IMR-90 (cell line): ENCODE measurements around the gene SLAMF8. TPM values are rescaled to one million over a fixed set of nuclear protein-coding genes. Genes with fewer than 3 reads are reported as not detected.

Experiments used
- ATAC-seq: fragments of 200-7000 bp; cut with Tn5 transposase; 2 replicates; pipeline ENCODE4 v1.9.1; 2020; ENCODE audit warnings: low read depth, mild to moderate bottlenecking, moderate library complexity
- BruUV-seq: library from RNA; stranded (reverse); fragments of 400-500 nt; replicated peaks from 2 replicates; lab custom pipeline; 2021; lab: Mats Ljungman, UMichigan
- CTCF ChIA-PET: fragments of 300-600 bp; formaldehyde crosslinking; extraction: SDS; loops from one replicate; lab custom pipeline; 2021; ENCODE audit warnings: antibody characterized with exemption; lab: Yijun Ruan, JAX
- POLR2A ChIA-PET: fragments of 300-600 bp; sonication (Branson Sonifier 250); formaldehyde crosslinking; loops from one replicate; lab custom pipeline; 2022; ENCODE audit warnings: antibody characterized with exemption; ENCODE audit not compliant: unreplicated experiment; lab: Charles Lee
- DNase-seq: peaks from one replicate; pipeline ENCODE4 v3.0.0; 2013
- H2AFZ ChIP-seq: replicated peaks from 2 replicates; pipeline ENCODE3; 2013; ENCODE audit warnings: low read length, mild to moderate bottlenecking; ENCODE audit not compliant: poor library complexity
- H2AK5ac ChIP-seq: 2 replicates; pipeline ENCODE4 v1.6.1; 2013; ENCODE audit warnings: low read depth, low read length, inconsistent platforms
- H2AK9ac ChIP-seq: replicated peaks from 2 replicates; pipeline ENCODE3; 2013; ENCODE audit warnings: mild to moderate bottlenecking, low read depth, low read length, moderate library complexity; ENCODE audit not compliant: poor library complexity
- H2BK120ac ChIP-seq: 2 replicates; pipeline ENCODE4 v1.6.1; 2013; ENCODE audit warnings: low read depth, low read length, inconsistent platforms
- H2BK15ac ChIP-seq: 3 replicates; pipeline ENCODE4 v1.6.1; 2013; ENCODE audit warnings: low read depth, low read length, inconsistent platforms
- H2BK20ac ChIP-seq: 2 replicates; pipeline ENCODE4 v1.6.1; 2013; ENCODE audit warnings: low read depth, mild to moderate bottlenecking, inconsistent platforms, low read length, moderate library complexity
- H2BK5ac ChIP-seq: 2 replicates; pipeline ENCODE4 v1.6.1; 2013; ENCODE audit warnings: mild to moderate bottlenecking, low read depth, low read length, inconsistent platforms; ENCODE audit not compliant: poor library complexity, severe bottlenecking
- H3K14ac ChIP-seq: replicated peaks from 2 replicates; pipeline ENCODE4 v1.6.1; 2013; ENCODE audit warnings: low read depth, low read length, inconsistent platforms
- H3K18ac ChIP-seq: 2 replicates; pipeline ENCODE4 v1.6.1; 2013; ENCODE audit warnings: low read depth, low read length, control low read depth
- H3K23ac ChIP-seq: 2 replicates; pipeline ENCODE4 v1.6.1; 2013; ENCODE audit warnings: low read depth, low read length, inconsistent platforms
- H3K27ac ChIP-seq: 2 replicates; pipeline ENCODE4 v1.5.1; 2013; ENCODE audit warnings: mild to moderate bottlenecking, control low read depth, low read length; ENCODE audit not compliant: insufficient read depth
- H3K27me3 ChIP-seq: 2 replicates; pipeline ENCODE4 v1.6.1; 2013; ENCODE audit warnings: low read length; ENCODE audit not compliant: control insufficient read depth, insufficient read depth
- H3K36me3 ChIP-seq: 2 replicates; pipeline ENCODE4 v1.6.1; 2013; ENCODE audit warnings: low read length, mixed read lengths; ENCODE audit not compliant: control insufficient read depth, insufficient read depth
- H3K4ac ChIP-seq: 2 replicates; pipeline ENCODE4 v1.6.1; 2013; ENCODE audit warnings: low read depth, low read length, inconsistent platforms
- H3K4me1 ChIP-seq: 2 replicates; pipeline ENCODE4 v1.6.1; 2013; ENCODE audit warnings: low read length, mixed read lengths; ENCODE audit not compliant: control insufficient read depth, insufficient read depth
- H3K4me2 ChIP-seq: 2 replicates; pipeline ENCODE4 v1.6.1; 2013; ENCODE audit warnings: low read depth, mild to moderate bottlenecking, control low read depth, low read length, moderate library complexity
- H3K4me3 ChIP-seq: 2 replicates; pipeline ENCODE4 v1.5.1; 2013; ENCODE audit warnings: low read depth, mild to moderate bottlenecking, control low read depth, low read length, moderate library complexity; ENCODE audit not compliant: insufficient read depth
- H3K56ac ChIP-seq: 2 replicates; pipeline ENCODE4 v1.6.1; 2013; ENCODE audit warnings: low read length, inconsistent platforms; ENCODE audit not compliant: insufficient read depth; ENCODE audit errors: extremely low read depth
- H3K79me1 ChIP-seq, 2 experiments: 2 replicates each; pipeline ENCODE4 v1.6.1; 2013; ENCODE audit warnings: low read length in 2 of 2, inconsistent platforms in 1 of 2, low read depth in 1 of 2
- H3K9ac ChIP-seq: 2 replicates; pipeline ENCODE4 v1.6.1; 2013; ENCODE audit warnings: low read depth, low read length, control low read depth
- H3K9me1 ChIP-seq: 2 replicates; pipeline ENCODE4 v1.6.1; 2013; ENCODE audit warnings: low read length, inconsistent platforms; ENCODE audit not compliant: insufficient read depth
- H3K9me3 ChIP-seq: 2 replicates; pipeline ENCODE4 v1.6.1; 2013; ENCODE audit warnings: low read length; ENCODE audit not compliant: control insufficient read depth, insufficient read depth
- H4K20me1 ChIP-seq: 2 replicates; pipeline ENCODE4 v1.6.1; 2013; ENCODE audit warnings: low read length, inconsistent platforms; ENCODE audit not compliant: insufficient read depth
- H4K5ac ChIP-seq: 2 replicates; pipeline ENCODE4 v1.6.1; 2013; ENCODE audit warnings: mild to moderate bottlenecking, low read depth, low read length, control low read depth
- H4K8ac ChIP-seq, 2 experiments: 2 replicates each; pipeline ENCODE4 v1.6.1; 2013; ENCODE audit warnings: low read depth in 2 of 2, low read length in 2 of 2, control low read depth in 1 of 2, inconsistent platforms in 1 of 2
- H4K91ac ChIP-seq: 2 replicates; pipeline ENCODE4 v1.6.1; 2013; ENCODE audit warnings: low read depth, low read length, inconsistent platforms; ENCODE audit not compliant: insufficient read depth
- BHLHE40 ChIP-seq: fragments of 150-350 bp; IDR thresholded peaks from 2 replicates; pipeline ENCODE4 v1.6.1; 2016; ENCODE audit warnings: mild to moderate bottlenecking, low read depth, low read length
- CEBPB ChIP-seq: IDR thresholded peaks from 2 replicates; pipeline ENCODE4 v1.6.1; 2012; ENCODE audit warnings: low read depth, low read length, improper control_type of control experiment
- CHD1 ChIP-seq: IDR thresholded peaks from 2 replicates; pipeline ENCODE4 v1.6.1; 2012; ENCODE audit warnings: low read depth, low read length, improper control_type of control experiment
- FOS ChIP-seq: fragments of 150-350 bp; IDR thresholded peaks from 2 replicates; pipeline ENCODE4 v1.6.1; 2016; ENCODE audit warnings: low read depth, low read length
- MAFK ChIP-seq: IDR thresholded peaks from 2 replicates; pipeline ENCODE4 v1.6.1; 2012; ENCODE audit warnings: low read depth, low read length, improper control_type of control experiment
- MAZ ChIP-seq: IDR thresholded peaks from 2 replicates; pipeline ENCODE4 v1.6.1; 2012; ENCODE audit warnings: low read depth, mild to moderate bottlenecking, low read length, improper control_type of control experiment, moderate library complexity, borderline replicate concordance
- MXI1 ChIP-seq: IDR thresholded peaks from 2 replicates; pipeline ENCODE4 v1.6.1; 2012; ENCODE audit warnings: low read depth, mild to moderate bottlenecking, low read length, moderate library complexity, borderline replicate concordance
- NFE2L2 ChIP-seq: fragments of 150-350 bp; IDR thresholded peaks from 2 replicates; pipeline ENCODE4 v1.6.1; 2016; ENCODE audit warnings: low read depth, mild to moderate bottlenecking, low read length
- POLR2A ChIP-seq: IDR thresholded peaks from 2 replicates; pipeline ENCODE4 v1.6.1; 2012; ENCODE audit warnings: mild to moderate bottlenecking, low read depth, low read length
- RAD21 ChIP-seq: IDR thresholded peaks from 2 replicates; pipeline ENCODE4 v1.6.1; 2012; ENCODE audit warnings: low read length, improper control_type of control experiment
- RCOR1 ChIP-seq: IDR thresholded peaks from 2 replicates; pipeline ENCODE4 v1.6.1; 2012; ENCODE audit warnings: mild to moderate bottlenecking, low read length, improper control_type of control experiment; ENCODE audit not compliant: insufficient replicate concordance
- RFX5 ChIP-seq: IDR thresholded peaks from 2 replicates; pipeline ENCODE4 v1.8.0; 2012; ENCODE audit warnings: low read depth, mild to moderate bottlenecking, low read length, moderate library complexity
- SMC3 ChIP-seq: fragments of 150-350 bp; IDR thresholded peaks from 2 replicates; pipeline ENCODE4 v1.6.1; 2016; ENCODE audit warnings: low read depth, mild to moderate bottlenecking, antibody characterized with exemption, low read length, moderate library complexity
- USF2 ChIP-seq: fragments of 150-350 bp; IDR thresholded peaks from 2 replicates; pipeline ENCODE4 v1.6.1; 2017; ENCODE audit warnings: mild to moderate bottlenecking, antibody characterized with exemption, low read length, low read depth
- WGBS, 2 experiments: methylation state at CpG; one replicate each; pipeline versions ENCODE4 v1.1.5 to v1.1.7; 2013; ENCODE audit warnings: missing lambda C conversion rate in 2 of 2; ENCODE audit not compliant: insufficient read length in 1 of 2; ENCODE audit errors: extremely low coverage in 2 of 2; 5-methylcytosine and 5-hydroxymethylcytosine counted together
- dilution Hi-C: fragments of 300-500 bp; cut with HindIII; formaldehyde crosslinking; loops from one replicate; pipeline ENCODE4 v1.14.3; 2018; ENCODE audit warnings: low sequenced_read_pairs; ENCODE audit not compliant: unreplicated experiment
- in situ Hi-C: fragments of 300-500 bp; cut with MboI; formaldehyde crosslinking; loops from 3 replicates; pipeline ENCODE4 v1.14.3; 2019; ENCODE audit warnings: low sequenced_read_pairs, inconsistent platforms, mixed read lengths
- intact Hi-C: fragments of 100-400 bp; cut with micrococcal nuclease; formaldehyde crosslinking; loops from 2 replicates; pipeline ENCODE4 v1.10.0; 2022
- polyA plus RNA-seq, 3 experiments: library from polyadenylated mRNA; depleted of rRNA; stranded (reverse); fragments of >200 nt; gene quantifications; 2 replicates each; pipeline ENCODE4 v1.2.3, GENCODE V29; 2012; ENCODE audit warnings: low replicate concordance in 1 of 3
- total RNA-seq: library from RNA; depleted of rRNA; stranded (reverse); fragments of >200 nt; gene quantifications from 2 replicates; pipeline ENCODE4 v1.2.3, GENCODE V29; 2012
- TF ChIP-seq, protein P1 (sequence below): fragments of 150-350 bp; IDR thresholded peaks from 2 replicates; pipeline ENCODE4 v1.6.1; 2016; ENCODE audit warnings: low read depth, mild to moderate bottlenecking, low read length, moderate library complexity, borderline replicate concordance
- TF ChIP-seq, protein P2 (sequence below): conservative IDR thresholded peaks from 2 replicates; pipeline ENCODE4 v1.5.1; 2012; ENCODE audit warnings: mild to moderate bottlenecking, low read depth, low read length, improper control_type of control experiment

Gene SLAMF8
- total and polyA plus RNA-seq, 2 of the 4 experiments (the other 2 are of a cell fraction), result 0.07 TPM; not detected in 1

GRCh38 chr1:159867664-159868026 lies 41.0 kb downstream of the SLAMF8 start:
- no peaks in the 10 kb centered on the region for H3K27me3 ChIP-seq
- H3K9me3 ChIP-seq, result no peaks in the 10 kb centered on the region
- H3K14ac ChIP-seq, result no peak overlapping the region
- no peak overlapping the region for H3K18ac ChIP-seq
- dilution Hi-C loops (no loop called here), intact Hi-C loops (no loop called here), in situ Hi-C loops (no loop called here)
- H3K56ac ChIP-seq, result no peak overlapping the region
- no peak overlapping the region for H3K4ac ChIP-seq
- no peak overlapping the region for H3K27ac ChIP-seq
- WGBS, 2 experiments, result 22% methylated on average over 4 of the region's 9 CpGs; no CpG with 5 or more reads in 1 of the 2 experiments
- H3K23ac ChIP-seq, result no peak overlapping the region
- ChIA-PET POLR2A (no interaction called here), CTCF (no interaction called here)
- no peak overlapping the region for H2BK15ac ChIP-seq
- H2AFZ ChIP-seq, result peak overlapping the region; percentile 65
- H3K4me2 ChIP-seq, result no peak overlapping the region
- H3K79me1 ChIP-seq, result no peaks in the 10 kb centered on the region
- H4K8ac ChIP-seq, result no peak overlapping the region
- H2BK20ac ChIP-seq, result no peak overlapping the region
- no peak overlapping the region for H3K4me3 ChIP-seq
- H2AK5ac ChIP-seq, result no peak overlapping the region
- DNase-seq, result no peak
- H4K20me1 ChIP-seq, result no peaks in the 10 kb centered on the region
- BruUV-seq, result no TSS peak
- H2BK5ac ChIP-seq, result no peak overlapping the region
- TF ChIP-seq RAD21 (no peak), CHD1 (no peak), RCOR1 (no peak), FOS (no peak), MXI1 (no peak), NFE2L2 (no peak), MAZ (no peak), USF2 (no peak), MAFK (no peak), BHLHE40 (no peak), CEBPB (no peak), POLR2A (no peak), RFX5 (no peak), SMC3 (no peak)
- TF ChIP-seq, protein P1, sequence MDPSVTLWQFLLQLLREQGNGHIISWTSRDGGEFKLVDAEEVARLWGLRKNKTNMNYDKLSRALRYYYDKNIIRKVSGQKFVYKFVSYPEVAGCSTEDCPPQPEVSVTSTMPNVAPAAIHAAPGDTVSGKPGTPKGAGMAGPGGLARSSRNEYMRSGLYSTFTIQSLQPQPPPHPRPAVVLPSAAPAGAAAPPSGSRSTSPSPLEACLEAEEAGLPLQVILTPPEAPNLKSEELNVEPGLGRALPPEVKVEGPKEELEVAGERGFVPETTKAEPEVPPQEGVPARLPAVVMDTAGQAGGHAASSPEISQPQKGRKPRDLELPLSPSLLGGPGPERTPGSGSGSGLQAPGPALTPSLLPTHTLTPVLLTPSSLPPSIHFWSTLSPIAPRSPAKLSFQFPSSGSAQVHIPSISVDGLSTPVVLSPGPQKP, result no peak
- TF ChIP-seq, protein P2, sequence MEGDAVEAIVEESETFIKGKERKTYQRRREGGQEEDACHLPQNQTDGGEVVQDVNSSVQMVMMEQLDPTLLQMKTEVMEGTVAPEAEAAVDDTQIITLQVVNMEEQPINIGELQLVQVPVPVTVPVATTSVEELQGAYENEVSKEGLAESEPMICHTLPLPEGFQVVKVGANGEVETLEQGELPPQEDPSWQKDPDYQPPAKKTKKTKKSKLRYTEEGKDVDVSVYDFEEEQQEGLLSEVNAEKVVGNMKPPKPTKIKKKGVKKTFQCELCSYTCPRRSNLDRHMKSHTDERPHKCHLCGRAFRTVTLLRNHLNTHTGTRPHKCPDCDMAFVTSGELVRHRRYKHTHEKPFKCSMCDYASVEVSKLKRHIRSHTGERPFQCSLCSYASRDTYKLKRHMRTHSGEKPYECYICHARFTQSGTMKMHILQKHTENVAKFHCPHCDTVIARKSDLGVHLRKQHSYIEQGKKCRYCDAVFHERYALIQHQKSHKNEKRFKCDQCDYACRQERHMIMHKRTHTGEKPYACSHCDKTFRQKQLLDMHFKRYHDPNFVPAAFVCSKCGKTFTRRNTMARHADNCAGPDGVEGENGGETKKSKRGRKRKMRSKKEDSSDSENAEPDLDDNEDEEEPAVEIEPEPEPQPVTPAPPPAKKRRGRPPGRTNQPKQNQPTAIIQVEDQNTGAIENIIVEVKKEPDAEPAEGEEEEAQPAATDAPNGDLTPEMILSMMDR, result no peak
- H4K91ac ChIP-seq, result no peak overlapping the region
- no peak overlapping the region for H3K9ac ChIP-seq
- H3K36me3 ChIP-seq, result no peaks in the 10 kb centered on the region
- no peak overlapping the region for H2AK9ac ChIP-seq
- no peaks in the 10 kb centered on the region for H3K9me1 ChIP-seq
- peak; percentile 24; the same call in 1 of the 2 replicates for ATAC-seq
- peaks cover 8% of the 10 kb centered on the region for H3K4me1 ChIP-seq
- H2BK120ac ChIP-seq, result no peak overlapping the region
- H4K5ac ChIP-seq, result no peak overlapping the region
